ENCODE data around the gene TPP1.

GRCh38 chr11:6604790-6605189, 14.4 kb downstream of the TPP1 start:
- TF ChIP-seq CTCF (IDR thresholded peaks at IDR 0.05), result no peak
- no peak for TF ChIP-seq POLR2A (IDR thresholded peaks at IDR 0.05)
- no peak for TF ChIP-seq EP300 (IDR thresholded peaks at IDR 0.05)
